Sigmoid colon (tissue), 4 donors: ENCODE data around the gene CBLL1.

ENCODE experiments used
- CTCF ChIP-seq, 4 experiments: fragments of 450-650 bp in 3 of 4; fragments of 200-600 bp in 1 of 4; IDR thresholded peaks; one replicate each; pipeline ENCODE4 v1.5.1; 2016 to 2019; ENCODE audit warnings: antibody characterized with exemption in 4 of 4, mild to moderate bottlenecking in 3 of 4, moderate library complexity in 2 of 4
- EP300 ChIP-seq, 4 donors: sonication (generic); formaldehyde crosslinking; IDR thresholded peaks; one replicate each; pipeline ENCODE4 v1.6.1; 2017; ENCODE audit warnings: antibody characterized with exemption in 4 of 4
- POLR2A ChIP-seq, 2 donors: fragments of 450-650 bp; IDR thresholded peaks; one replicate each; pipeline ENCODE4 v1.6.1; 2016; ENCODE audit warnings: antibody characterized with exemption in 2 of 2, mild to moderate bottlenecking in 2 of 2, moderate library complexity in 2 of 2
- POLR2AphosphoS5 ChIP-seq, 4 donors: sonication (generic); formaldehyde crosslinking; IDR thresholded peaks; one replicate each; pipeline ENCODE4 v1.6.1; 2017; ENCODE audit warnings: antibody characterized with exemption in 4 of 4

- TF ChIP-seq CTCF (IDR thresholded peaks at IDR 0.05) (no peak), POLR2A (IDR thresholded peaks at IDR 0.05) (no peak), POLR2AphosphoS5 (IDR thresholded peaks at IDR 0.05) (no peak), EP300 (IDR thresholded peaks at IDR 0.05) (no peak)
These were observed 29.1 kb downstream of the CBLL1 start for GRCh38 chr7:107773027-107773426.
